ACC112 (cell line): ENCODE results near the gene BHLHE41.

ENCODE experiments used
- H2AFZ ChIP-seq: fragments of 200-600 bp; sonication (generic); one replicate; pipeline ENCODE4 v1.6.0; 2017; ENCODE audit warnings: antibody characterized with exemption, low read length; ENCODE audit not compliant: unreplicated experiment
- H3K27ac ChIP-seq: fragments of 200-600 bp; sonication (generic); 2 replicates; pipeline ENCODE4 v1.5.1; 2014; ENCODE audit warnings: low read depth, mild to moderate bottlenecking, antibody characterized with exemption, low read length, moderate library complexity
- H3K27me3 ChIP-seq: fragments of 200-600 bp; sonication (generic); 2 replicates; pipeline ENCODE4 v1.6.1; 2014; ENCODE audit warnings: mild to moderate bottlenecking, antibody characterized with exemption, low read length, moderate library complexity, mixed read lengths; ENCODE audit not compliant: insufficient read depth
- H3K36me3 ChIP-seq: fragments of 200-600 bp; sonication (generic); 2 replicates; pipeline ENCODE4 v1.6.1; 2016; ENCODE audit warnings: mild to moderate bottlenecking, antibody characterized with exemption, low read length, moderate library complexity, mixed read lengths; ENCODE audit not compliant: insufficient read depth
- H3K4me1 ChIP-seq: fragments of 200-600 bp; sonication (generic); one replicate; pipeline ENCODE4 v1.6.1; 2016; ENCODE audit warnings: low read length, mixed read lengths; ENCODE audit not compliant: insufficient read depth, unreplicated experiment, control insufficient read depth
- H3K4me3 ChIP-seq: fragments of 200-600 bp; sonication (generic); 2 replicates; pipeline ENCODE4 v1.5.1; 2014; ENCODE audit warnings: mild to moderate bottlenecking, low read depth, low read length
- H3K79me2 ChIP-seq: fragments of 200-600 bp; sonication (generic); one replicate; pipeline ENCODE4 v1.6.0; 2016; ENCODE audit warnings: low read length; ENCODE audit not compliant: control insufficient read depth, unreplicated experiment, insufficient read depth

The BHLHE41 gene

DNA sequence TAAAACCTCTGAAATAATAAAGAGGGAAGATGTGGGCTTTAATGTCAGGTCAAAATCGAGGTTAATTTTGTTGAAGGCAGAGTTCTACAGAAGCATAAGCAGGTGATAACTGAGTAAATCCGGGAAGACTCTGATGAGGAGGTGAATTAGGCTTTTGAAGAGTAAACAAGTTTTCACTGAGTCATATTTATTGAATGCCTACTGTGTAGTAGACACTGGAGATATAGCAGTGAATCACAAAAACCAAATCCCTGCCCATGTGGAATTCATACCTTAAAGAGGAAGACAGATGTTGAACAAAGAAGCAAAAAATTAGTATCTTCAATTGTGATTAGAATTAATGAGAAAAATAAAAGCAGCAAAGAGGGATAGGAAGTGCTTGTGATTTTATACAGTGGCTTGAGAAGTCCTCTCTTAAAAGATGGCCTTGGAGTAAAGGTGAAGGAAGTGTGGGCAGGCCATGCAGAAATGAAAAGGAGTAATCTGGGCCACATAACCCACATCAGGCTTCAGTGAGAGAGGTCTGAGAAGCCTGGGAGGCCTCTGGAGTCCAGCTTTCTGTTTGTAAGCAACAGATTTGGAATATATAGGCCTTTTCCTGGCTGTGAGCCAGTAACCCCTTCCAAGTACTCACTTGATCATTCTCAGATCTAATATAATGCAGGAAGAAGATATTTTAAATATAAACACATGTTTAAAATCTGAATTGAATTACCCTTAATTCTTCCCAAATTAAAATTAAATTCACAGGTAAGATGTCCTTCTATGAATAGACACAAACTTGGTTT is 46.7 kb downstream of the BHLHE41 start:
- Histone ChIP-seq H3K36me3 (peaks cover 8% of the 10 kb centered on the region; the same call in 1 of the 2 replicates), H2AFZ (no peak overlapping the region), H3K27ac (no peak overlapping the region), H3K4me3 (no peak overlapping the region), H3K27me3 (no peaks in the 10 kb centered on the region), H3K79me2 (no peaks in the 10 kb centered on the region), H3K4me1 (no peaks in the 10 kb centered on the region)
